Activated CD8-positive, alpha-beta memory T cell treated with anti-CD3 and anti-CD28 coated beads for 36 hours (primary cell): Measurements from ENCODE around the gene NLRC5. TPM values are rescaled to one million over a fixed set of nuclear protein-coding genes. Genes with fewer than 3 reads are reported as not detected.

ENCODE experiments used
- CTCF ChIA-PET: fragments of 350-600 bp; sonication (Branson Sonifier 250); formaldehyde crosslinking; loops from one replicate; lab custom pipeline; 2021; ENCODE audit warnings: antibody characterized with exemption; lab: Charles Lee
- POLR2A ChIA-PET: fragments of 350-600 bp; sonication (Branson Sonifier 250); formaldehyde crosslinking; loops from one replicate; lab custom pipeline; 2021; ENCODE audit warnings: antibody characterized with exemption; lab: Charles Lee
- total RNA-seq, 2 experiments: library from RNA; stranded (reverse); gene quantifications; one replicate each; pipeline ENCODE4 v1.2.3, GENCODE V29; 2021

NLRC5 gene
- total RNA-seq, 2 experiments from 2014 or later, result 118 to 121 TPM

- CTCF ChIA-PET, result no interaction called here
- POLR2A ChIA-PET, result interaction anchor here (0.5 kb wide), 1 partner anchor 16 kb away, joined by 3 read pairs; no protein-coding TSS in a partner anchor
Measured at GRCh38 chr16:57104706-57105105, 115.3 kb downstream of the NLRC5 start.

DNA sequence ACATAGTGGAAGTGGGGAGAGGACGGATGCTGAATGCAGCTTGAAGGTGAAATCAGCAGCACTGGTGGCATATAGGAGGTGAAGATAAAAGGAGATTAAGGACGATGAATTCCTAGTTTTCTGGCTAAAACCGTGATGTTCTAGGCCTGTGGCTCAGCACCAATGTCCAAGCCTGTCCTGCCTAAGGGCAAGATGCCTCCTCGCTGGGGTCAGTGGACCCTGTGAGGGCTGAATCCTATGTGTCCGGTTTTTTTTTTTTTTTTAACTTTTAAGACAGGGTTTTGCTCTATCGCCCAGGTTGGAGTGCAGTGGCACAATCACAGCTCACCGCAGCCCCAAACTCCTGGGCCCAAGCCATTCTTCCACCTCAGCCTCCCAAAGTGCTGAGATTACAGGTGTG is 115.8 kb downstream of the NLRC5 start:
- ChIA-PET CTCF (no interaction called here), POLR2A (interaction anchor here (0.5 to 0.6 kb wide), 3 partner anchors 8 to 15 kb away, joined by 3 to 9 read pairs (median 3); no protein-coding TSS in a partner anchor)

GRCh38 chr16:57106767-57107166 is 117.4 kb downstream of the NLRC5 start:
- ChIA-PET CTCF (interaction anchor here (1.2 kb wide), 1 partner anchor 14 kb away, joined by 4 read pairs; the partner anchor contains the start of gene CPNE2), POLR2A (no interaction called here)

DNA sequence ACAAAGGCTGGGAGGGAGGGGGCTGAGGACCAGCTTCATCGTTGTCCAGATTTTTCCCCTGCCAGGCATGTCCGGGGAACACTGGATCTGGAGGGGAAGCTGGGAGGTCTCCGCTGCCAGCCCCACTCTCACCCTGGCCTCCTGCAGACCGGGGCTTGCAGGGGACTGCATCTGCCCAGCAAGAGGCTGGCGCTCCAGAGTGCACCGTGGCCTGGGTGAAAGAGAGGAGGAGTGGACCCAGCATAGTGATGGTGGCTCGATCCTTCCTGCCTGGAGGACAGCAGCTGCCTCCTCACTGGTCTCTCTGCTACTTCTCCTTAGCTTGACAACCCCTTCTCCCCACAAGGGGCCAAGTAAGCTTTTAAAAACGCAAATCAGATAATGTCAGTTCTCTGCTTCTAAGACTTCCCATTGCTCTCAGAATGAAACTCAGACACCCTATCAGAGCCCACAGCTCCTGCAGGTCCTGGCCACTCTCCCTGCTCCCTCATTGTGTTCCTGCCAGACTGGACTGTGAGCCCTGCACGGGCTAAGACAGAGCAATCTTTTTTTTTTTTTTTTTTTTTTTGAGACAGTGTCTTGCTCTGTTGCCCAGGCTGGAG is 118.1 kb downstream of the NLRC5 start:
- CTCF ChIA-PET, result interaction anchor here (0.6 to 1.2 kb wide), 2 partner anchors 14 to 451 kb away, joined by 3 to 4 read pairs; partner anchors contain the start of gene CPNE2
- POLR2A ChIA-PET, result no interaction called here

GRCh38 chr16:57108432-57108831 is 119.1 kb downstream of the NLRC5 start:
- POLR2A ChIA-PET, result no interaction called here
- CTCF ChIA-PET, result no interaction called here

GRCh38 chr16:57109259-57110105 is 120.1 kb downstream of the NLRC5 start:
- POLR2A ChIA-PET, result interaction anchor here (0.7 kb wide), 1 partner anchor 52 kb away, joined by 7 read pairs; no protein-coding TSS in a partner anchor

DNA sequence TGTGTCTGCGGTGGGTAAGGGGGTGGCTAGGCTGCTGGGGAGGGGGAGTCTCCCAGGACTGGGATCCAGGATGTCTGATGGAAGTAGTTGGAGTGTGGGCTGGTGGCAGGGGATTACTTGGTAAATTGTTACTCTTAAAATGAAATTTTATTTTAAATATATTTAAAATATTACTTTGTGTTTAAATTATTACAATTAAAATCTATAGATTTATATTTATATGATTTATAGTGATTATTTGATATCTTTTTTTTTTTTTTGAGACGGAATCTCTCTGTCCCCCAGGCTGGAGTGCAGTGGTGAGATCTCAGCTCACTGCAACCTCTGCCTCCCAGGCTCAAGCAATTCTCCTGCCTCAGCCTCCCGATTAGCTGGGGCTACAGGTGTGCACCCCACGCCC is 121.6 kb downstream of the NLRC5 start:
- ChIA-PET POLR2A (no interaction called here), CTCF (no interaction called here)

More at GRCh38 chr16:57109259-57110105, 120.1 kb downstream of the NLRC5 start:
- CTCF ChIA-PET, result interaction anchor here (0.8 kb wide), 1 partner anchor 25 kb away, joined by 3 read pairs; no protein-coding TSS in a partner anchor

- POLR2A ChIA-PET, result no interaction called here
- CTCF ChIA-PET, result no interaction called here
Measured at GRCh38 chr16:57111420-57111819, 122.1 kb downstream of the NLRC5 start.

- ChIA-PET CTCF (interaction anchor here (0.7 to 1.1 kb wide), 3 partner anchors 10 to 129 kb away, joined by 3 read pairs; no protein-coding TSS in a partner anchor), POLR2A (no interaction called here)
Measured at GRCh38 chr16:57112403-57113041, 123.2 kb downstream of the NLRC5 start.

GRCh38 chr16:57113042-57113453 is 123.7 kb downstream of the NLRC5 start:
- CTCF ChIA-PET, result interaction anchor here (0.7 to 1.1 kb wide), 3 partner anchors 10 to 128 kb away, joined by 3 read pairs; no protein-coding TSS in a partner anchor
- POLR2A ChIA-PET, result no interaction called here

- CTCF ChIA-PET, result interaction anchor here (1.1 kb wide), 1 partner anchor 9 kb away, joined by 3 read pairs; no protein-coding TSS in a partner anchor
- POLR2A ChIA-PET, result no interaction called here
Measured at GRCh38 chr16:57113664-57114063, 124.3 kb downstream of the NLRC5 start.

GRCh38 chr16:57115168-57115513 is 125.8 kb downstream of the NLRC5 start:
- ChIA-PET CTCF (no interaction called here), POLR2A (no interaction called here)

GRCh38 chr16:57115514-57116182 is 126.3 kb downstream of the NLRC5 start:
- POLR2A ChIA-PET, result no interaction called here

DNA sequence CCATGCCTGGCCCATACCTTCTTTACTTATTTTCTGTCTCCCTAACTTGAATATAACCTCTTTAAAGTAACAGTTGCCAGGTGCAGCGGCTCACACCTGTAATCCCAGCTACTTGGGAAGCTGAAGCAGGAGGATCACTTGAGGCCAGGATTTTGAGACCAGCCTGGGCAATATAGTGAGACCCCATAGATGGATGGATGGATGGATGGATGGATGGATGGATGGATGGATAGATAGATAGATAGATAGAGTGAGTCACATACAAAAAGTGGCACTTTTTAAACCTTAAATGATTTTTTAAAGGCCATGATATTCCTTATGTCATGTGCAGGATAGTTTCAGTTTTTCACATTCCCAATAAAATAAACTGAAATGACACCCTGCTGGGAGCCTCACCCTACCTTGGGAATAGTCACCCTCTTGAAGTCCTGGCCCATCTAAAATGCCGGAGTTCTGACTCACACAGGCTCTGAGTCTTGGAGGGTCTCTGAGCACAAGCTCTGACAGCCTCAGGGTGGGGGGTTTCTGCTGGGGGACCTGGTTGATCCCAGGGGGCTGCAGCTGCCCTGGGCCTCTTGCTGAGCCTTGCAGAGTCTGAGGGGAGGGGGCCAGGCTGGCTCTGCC is 129.2 kb downstream of the NLRC5 start:
- CTCF ChIA-PET, result no interaction called here
- POLR2A ChIA-PET, result no interaction called here

More at GRCh38 chr16:57115514-57116182, 126.3 kb downstream of the NLRC5 start:
- CTCF ChIA-PET, result no interaction called here

- ChIA-PET POLR2A (no interaction called here), CTCF (interaction anchor here (1.0 to 1.3 kb wide), 2 partner anchors 10 to 108 kb away, joined by 3 read pairs; no protein-coding TSS in a partner anchor)
Measured at GRCh38 chr16:57123216-57123973, 134.0 kb downstream of the NLRC5 start.

GRCh38 chr16:57123974-57124674 is 134.8 kb downstream of the NLRC5 start:
- ChIA-PET CTCF (interaction anchor here (1.3 kb wide), 1 partner anchor 109 kb away, joined by 3 read pairs; no protein-coding TSS in a partner anchor), POLR2A (no interaction called here)

GRCh38 chr16:57125376-57125775 is 136.0 kb downstream of the NLRC5 start:
- POLR2A ChIA-PET, result no interaction called here
- CTCF ChIA-PET, result interaction anchor here (1.5 kb wide), 1 partner anchor 16 kb away, joined by 4 read pairs; no protein-coding TSS in a partner anchor
